K562 (cell line): Measurements from ENCODE around the gene RBSN. TPM values are rescaled to one million over a fixed set of nuclear protein-coding genes. Genes with fewer than 3 reads are reported as not detected.
A peak's percentile ranks its signal among the peaks of the same experiment; 100 is the strongest.

Source experiments
- BRD9 ChIP-seq: fragments of 450-650 bp; IDR thresholded peaks from 2 replicates; pipeline ENCODE4 v1.6.1; 2018; ENCODE audit warnings: low read depth; ENCODE audit not compliant: partially characterized antibody
- DACH1 ChIP-seq: fragments of 450-650 bp; IDR thresholded peaks from 2 replicates; pipeline ENCODE4 v1.6.1; 2018; ENCODE audit not compliant: partially characterized antibody
- EGR1 ChIP-seq: fragments of 450-650 bp; conservative IDR thresholded peaks from 2 replicates; pipeline ENCODE4 v1.6.1; 2017; ENCODE audit warnings: mild to moderate bottlenecking
- FOXK2 ChIP-seq, 2 experiments: fragments of 450-650 bp; IDR thresholded peaks in 1 of 2; conservative IDR thresholded peaks in 1 of 2; 2 replicates each; pipeline ENCODE4 v1.6.1; 2016; ENCODE audit warnings: low read depth in 2 of 2, mild to moderate bottlenecking in 1 of 2
- HDAC2 ChIP-seq: fragments of 450-650 bp; IDR thresholded peaks from 2 replicates; pipeline ENCODE4 v1.6.1; 2016; ENCODE audit warnings: mild to moderate bottlenecking
- IFI16 ChIP-seq: fragments of 250-450 bp; sonication (Bioruptor Pico); IDR thresholded peaks from 2 replicates; pipeline ENCODE4 v2.1.2; 2022; ENCODE audit warnings: mild to moderate bottlenecking, inconsistent platforms
- KLF1 ChIP-seq: fragments of 450-650 bp; IDR thresholded peaks from 2 replicates; pipeline ENCODE4 v1.6.1; 2016; ENCODE audit warnings: missing genetic modification characterization, missing compliant biosample characterization
- KLF6 ChIP-seq: fragments of 250-450 bp; sonication (Bioruptor Pico); IDR thresholded peaks from 2 replicates; pipeline ENCODE4 v1.4.0; 2020; ENCODE audit warnings: mild to moderate bottlenecking, moderate library complexity, borderline replicate concordance
- LEF1 ChIP-seq: fragments of 450-650 bp; IDR thresholded peaks from 2 replicates; pipeline ENCODE4 v1.6.1; 2016; ENCODE audit warnings: mild to moderate bottlenecking
- MAZ ChIP-seq, 2 experiments: fragments of 450-650 bp in 1 of 2; sonication (generic) in 1 of 2; formaldehyde crosslinking; IDR thresholded peaks in 1 of 2; conservative IDR thresholded peaks in 1 of 2; 2 replicates each; pipeline versions ENCODE4 v1.4.0 to v1.5.0; 2020; ENCODE audit warnings: mild to moderate bottlenecking in 1 of 2, missing genetic modification reagents in 1 of 2
- RBM15 ChIP-seq: fragments of 200-400 bp; formaldehyde crosslinking; IDR thresholded peaks from 2 replicates; pipeline ENCODE4 v1.6.1; 2018; ENCODE audit warnings: mild to moderate bottlenecking, low read length, moderate library complexity; ENCODE audit not compliant: insufficient read depth
- SAFB2 ChIP-seq: fragments of 200-400 bp; formaldehyde crosslinking; IDR thresholded peaks from 2 replicates; pipeline ENCODE4 v1.6.1; 2018; ENCODE audit warnings: borderline replicate concordance, low read length, low read depth, moderate library complexity; ENCODE audit not compliant: severe bottlenecking
- SMARCE1 ChIP-seq: fragments of 450-650 bp; IDR thresholded peaks from 2 replicates; pipeline ENCODE4 v1.7.1; 2016; ENCODE audit warnings: mild to moderate bottlenecking
- THAP7 ChIP-seq: fragments of 250-450 bp; sonication (Bioruptor Pico); IDR thresholded peaks from 2 replicates; pipeline ENCODE4 v1.5.0; 2021
- THRAP3 ChIP-seq: fragments of 450-650 bp; IDR thresholded peaks from 2 replicates; pipeline ENCODE4 v1.6.1; 2016; ENCODE audit warnings: mild to moderate bottlenecking, inconsistent platforms, borderline replicate concordance
- ZHX1 ChIP-seq: fragments of 150-350 bp; conservative IDR thresholded peaks from 2 replicates; pipeline ENCODE4 v1.6.1; 2014; ENCODE audit warnings: low read length
- ZNF280A ChIP-seq: fragments of 450-650 bp; IDR thresholded peaks from 2 replicates; pipeline ENCODE4 v1.6.1; 2018; ENCODE audit warnings: mild to moderate bottlenecking, low read depth; ENCODE audit not compliant: partially characterized antibody
- polyA plus RNA-seq, 8 experiments: library from polyadenylated mRNA; depleted of rRNA in 4 of 8; stranded (reverse) in 5 of 8; unstranded in 3 of 8; fragments of >200 nt; fragmentation: Nextera tagmentation in 2 of 8; fragmentation: Illumina TruSeq in 1 of 8; extraction: Ambion mirVana in 2 of 8; extraction: Trizol in 1 of 8; gene quantifications; 2 replicates each; pipeline versions ENCODE4 v1.2.1 to v1.2.3, GENCODE V29; 2011 to 2014; ENCODE audit warnings: inconsistent platforms in 1 of 8, missing spikeins in 1 of 8
- total RNA-seq, 7 experiments: library from RNA; depleted of rRNA in 6 of 7; stranded (reverse); fragments of >200 nt in 6 of 7; fragmentation: Illumina TruSeq in 2 of 7; extraction: Trizol in 2 of 7; gene quantifications; 2 replicates each; pipeline versions ENCODE4 v1.2.1 to v1.2.3, GENCODE V29; 2011 to 2021; ENCODE audit warnings: low replicate concordance in 1 of 7
- TF ChIP-seq, protein P1 (sequence below): fragments of 250-450 bp; sonication (Bioruptor Pico); IDR thresholded peaks from 2 replicates; pipeline ENCODE4 v1.8.0; 2022; ENCODE audit warnings: inconsistent platforms

Gene RBSN
- total and polyA plus RNA-seq, 9 of the 15 experiments (the other 6 are each of a cell fraction or from before 2014, with no cell fraction given), result 2.9 to 19.6 (median 15.0) TPM

DNA sequence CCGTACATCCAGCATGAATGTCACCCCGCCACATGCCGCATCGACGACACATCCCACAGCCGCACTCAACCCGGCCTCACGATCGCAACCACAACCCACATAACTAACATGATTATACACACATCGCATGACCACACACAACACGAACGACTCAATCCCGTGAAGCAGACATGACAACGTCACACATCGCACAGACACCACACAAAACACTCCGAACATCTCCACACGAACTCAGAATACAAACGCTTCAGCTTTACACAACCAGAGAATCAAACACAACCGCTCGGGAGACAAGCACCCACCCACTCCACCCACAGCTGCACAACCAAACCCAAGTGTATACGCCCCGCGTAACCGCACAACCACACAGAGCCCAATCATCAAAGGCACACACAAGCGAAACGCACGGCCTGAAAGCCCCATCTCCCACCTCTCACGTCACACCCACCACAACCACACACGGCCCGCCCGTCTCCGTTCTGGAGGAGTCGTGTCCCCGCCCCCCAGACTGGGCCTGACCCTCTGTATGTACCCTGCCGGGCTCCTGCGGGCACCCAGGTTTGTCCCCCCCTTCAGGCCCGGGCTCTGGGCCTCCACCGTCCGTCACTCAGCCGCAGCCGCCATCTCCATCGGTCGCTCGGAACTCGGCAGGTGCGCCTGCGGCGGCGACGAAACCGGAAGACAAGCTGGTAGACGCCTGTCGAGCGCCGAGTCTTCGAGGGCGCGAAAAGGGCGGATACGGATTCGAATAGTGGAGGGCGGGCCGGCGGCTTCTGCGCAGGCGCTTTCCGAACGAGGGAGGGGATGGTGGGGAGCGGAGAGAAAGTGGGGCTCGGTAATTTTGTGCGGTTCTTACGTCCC lies at the start of gene RBSN (continued):
- peak; percentile 75; the same call in 1 of the 2 replicates for TF ChIP-seq SMARCE1
- TF ChIP-seq ZNF280A, result peak; percentile 55
- no peak for TF ChIP-seq THAP7 (CRISPR knock-in tag)
- TF ChIP-seq DACH1, result peak; percentile 35
- TF ChIP-seq BRD9, result peak; percentile 56
- TF ChIP-seq HDAC2, result peak; percentile 85; the same call in 1 of the 2 replicates
- TF ChIP-seq KLF6 (CRISPR knock-in tag), result peak; percentile 35; the same call in 1 of the 2 replicates
- TF ChIP-seq EGR1, result peak; percentile 95
- TF ChIP-seq IFI16 (CRISPR knock-in tag), result no peak
- peak; percentile 77 for TF ChIP-seq LEF1
- peak; percentile 65 to 92 for TF ChIP-seq FOXK2 (conservative IDR thresholded peaks at IDR 0.05 in 1 of 2, IDR thresholded peaks at IDR 0.05 in 1 of 2; ENCODE audit: low read depth in 2 of 2)
- TF ChIP-seq SAFB2, result no peak
- TF ChIP-seq, protein P1, sequence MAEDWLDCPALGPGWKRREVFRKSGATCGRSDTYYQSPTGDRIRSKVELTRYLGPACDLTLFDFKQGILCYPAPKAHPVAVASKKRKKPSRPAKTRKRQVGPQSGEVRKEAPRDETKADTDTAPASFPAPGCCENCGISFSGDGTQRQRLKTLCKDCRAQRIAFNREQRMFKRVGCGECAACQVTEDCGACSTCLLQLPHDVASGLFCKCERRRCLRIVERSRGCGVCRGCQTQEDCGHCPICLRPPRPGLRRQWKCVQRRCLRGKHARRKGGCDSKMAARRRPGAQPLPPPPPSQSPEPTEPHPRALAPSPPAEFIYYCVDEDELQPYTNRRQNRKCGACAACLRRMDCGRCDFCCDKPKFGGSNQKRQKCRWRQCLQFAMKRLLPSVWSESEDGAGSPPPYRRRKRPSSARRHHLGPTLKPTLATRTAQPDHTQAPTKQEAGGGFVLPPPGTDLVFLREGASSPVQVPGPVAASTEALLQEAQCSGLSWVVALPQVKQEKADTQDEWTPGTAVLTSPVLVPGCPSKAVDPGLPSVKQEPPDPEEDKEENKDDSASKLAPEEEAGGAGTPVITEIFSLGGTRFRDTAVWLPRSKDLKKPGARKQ, result no peak
- peak; percentile 97 for TF ChIP-seq KLF1 (tag)
- peak; percentile 90 to 96 for TF ChIP-seq MAZ (CRISPR knock-in tag; conservative IDR thresholded peaks at IDR 0.05 in 1 of 2, IDR thresholded peaks at IDR 0.05 in 1 of 2)
- TF ChIP-seq THRAP3, result no peak; the same call in 1 of the 2 replicates
- peak; percentile 95 for TF ChIP-seq ZHX1
- TF ChIP-seq RBM15, result no peak
